HepG2 (cell line): ENCODE measurements around the gene RNF40. TPM values are rescaled to one million over a fixed set of nuclear protein-coding genes. Genes with fewer than 3 reads are reported as not detected.

Source experiments
- ATAC-seq: fragments of 200-7000 bp; cut with Tn5 transposase; 3 replicates; pipeline ENCODE4 v1.9.1; 2020; ENCODE audit warnings: mild to moderate bottlenecking, moderate library complexity
- BruUV-seq: library from RNA; stranded (reverse); fragments of 400-500 nt; replicated peaks from 2 replicates; lab custom pipeline; 2021; lab: Mats Ljungman, UMichigan
- CTCF ChIA-PET: fragments of 300-600 bp; formaldehyde crosslinking; extraction: SDS; loops from one replicate; lab custom pipeline; 2021; ENCODE audit warnings: low total read pairs, inconsistent platforms, low intra/inter-chr PET ratio; lab: Yijun Ruan, JAX
- POLR2A ChIA-PET: fragments of 350-600 bp; sonication (Branson Sonifier 250); formaldehyde crosslinking; loops from one replicate; lab custom pipeline; 2020; ENCODE audit warnings: antibody characterized with exemption, inconsistent platforms; lab: Yijun Ruan, JAX
- DNase-seq: peaks from one replicate; pipeline ENCODE4 v3.0.0-alpha.2; 2015; ENCODE audit warnings: low spot score
- FAIRE-seq: peaks from 3 replicates; lab custom pipeline; 2011; peaks lifted over from hg19 to GRCh38; lab: Jason Lieb, UNC
- H2AFZ ChIP-seq: one replicate; pipeline ENCODE4 v1.6.1; 2011; ENCODE audit warnings: low read length, inconsistent platforms
- H3K27ac ChIP-seq: fragments of 300-600 bp; 3 replicates; pipeline ENCODE4 v1.8.0; 2011; ENCODE audit warnings: mixed run types, mild to moderate bottlenecking, mixed read lengths, low read length, inconsistent platforms; ENCODE audit not compliant: insufficient read depth; ENCODE audit errors: extremely low read length
- H3K27me3 ChIP-seq, 2 experiments: fragments of 200-600 bp in 1 of 2; 2 replicates in 1 of 2; 3 replicates in 1 of 2; pipeline versions ENCODE4 v1.6.0 to v1.8.0; 2011; ENCODE audit warnings: low read length in 2 of 2, mild to moderate bottlenecking in 2 of 2, moderate library complexity in 2 of 2, inconsistent platforms in 1 of 2; ENCODE audit not compliant: insufficient read depth in 2 of 2, control insufficient read depth in 1 of 2
- H3K36me3 ChIP-seq, 2 experiments: fragments of 200-600 bp in 1 of 2; replicated peaks in 1 of 2; 2 replicates in 1 of 2; 3 replicates in 1 of 2; pipeline versions ENCODE4 v1.5.1 to v1.8.0; 2011; ENCODE audit warnings: low read length in 2 of 2, inconsistent platforms in 1 of 2; ENCODE audit not compliant: insufficient read depth in 2 of 2, control insufficient read depth in 1 of 2
- H3K4me1 ChIP-seq: 2 replicates; pipeline ENCODE4 v1.5.1; 2012; ENCODE audit warnings: low read length, inconsistent platforms; ENCODE audit not compliant: insufficient read depth
- H3K4me2 ChIP-seq: 2 replicates; pipeline ENCODE4 v1.6.0; 2011; ENCODE audit warnings: low read depth, low read length, inconsistent platforms
- H3K4me3 ChIP-seq, 3 experiments: fragments of 200-600 bp in 1 of 3; sonication (generic), shearing (Covaris generic) in 1 of 3; replicated peaks in 1 of 3; 2 replicates each; pipeline ENCODE4 v1.5.1; 2011 to 2016; ENCODE audit warnings: low read length in 3 of 3, inconsistent platforms in 2 of 3, low read depth in 2 of 3, mild to moderate bottlenecking in 2 of 3, control low read depth in 1 of 3, mixed read lengths in 1 of 3; ENCODE audit not compliant: insufficient read depth in 1 of 3
- H3K79me2 ChIP-seq: one replicate; pipeline ENCODE4 v1.6.1; 2011; ENCODE audit warnings: low read length, inconsistent platforms; ENCODE audit not compliant: insufficient read depth
- H3K9ac ChIP-seq: 2 replicates; pipeline ENCODE4 v1.6.0; 2011; ENCODE audit warnings: mild to moderate bottlenecking, low read depth, low read length, inconsistent platforms; ENCODE audit not compliant: insufficient read depth
- H3K9me3 ChIP-seq: 2 replicates; pipeline ENCODE4 v1.5.1; 2012; ENCODE audit warnings: mild to moderate bottlenecking, low read length
- H4K20me1 ChIP-seq: 2 replicates; pipeline ENCODE4 v1.6.0; 2011; ENCODE audit warnings: inconsistent platforms, mild to moderate bottlenecking, low read length, moderate library complexity; ENCODE audit not compliant: insufficient read depth
- HIVEP1 ChIP-seq: sonication (generic); formaldehyde crosslinking; IDR thresholded peaks from 2 replicates; pipeline ENCODE4 v1.4.0; 2020; ENCODE audit warnings: mild to moderate bottlenecking, missing genetic modification reagents
- ZBTB3 ChIP-seq: sonication (generic); formaldehyde crosslinking; IDR thresholded peaks from 2 replicates; pipeline ENCODE4 v1.4.0; 2020; ENCODE audit warnings: low read depth, mild to moderate bottlenecking, moderate library complexity, missing genetic modification reagents, borderline replicate concordance
- ZNF678 ChIP-seq: sonication (generic); formaldehyde crosslinking; IDR thresholded peaks from 2 replicates; pipeline ENCODE4 v1.4.0; 2020; ENCODE audit warnings: mild to moderate bottlenecking, missing genetic modification reagents
- ZNF772 ChIP-seq: sonication (generic); formaldehyde crosslinking; IDR thresholded peaks from 2 replicates; pipeline ENCODE4 v1.5.0; 2020; ENCODE audit warnings: mild to moderate bottlenecking, missing genetic modification reagents
- WGBS: methylation state at CpG from one replicate; pipeline ENCODE4 v1.1.6; 2017; ENCODE audit warnings: low lambda C conversion rate; 5-methylcytosine and 5-hydroxymethylcytosine counted together
- in situ Hi-C: cut with HindIII; loops from 2 replicates; pipeline ENCODE4 v1.10.0; 2017; ENCODE audit warnings: low pct_unique_long_range_greater_than_20kb; ENCODE audit not compliant: extremely low pct_ligation_motif_present
- intact Hi-C: fragments of 100-400 bp; cut with micrococcal nuclease; formaldehyde crosslinking; loops from one replicate; pipeline ENCODE4 v1.10.0; 2022; ENCODE audit not compliant: unreplicated experiment
- polyA plus RNA-seq, 8 experiments: library from polyadenylated mRNA; depleted of rRNA in 3 of 8; stranded (reverse) in 7 of 8; unstranded in 1 of 8; fragments of >200 nt; fragmentation: Illumina TruSeq in 4 of 8; extraction: Trizol in 4 of 8; gene quantifications; 2 replicates each; pipeline versions ENCODE4 v1.2.1 to v1.2.3, GENCODE V29; 2011 to 2016; ENCODE audit warnings: low read depth in 4 of 8, missing spikeins in 1 of 8, mixed read lengths in 1 of 8; ENCODE audit not compliant: insufficient read depth in 1 of 8
- total RNA-seq, 5 experiments: library from RNA; depleted of rRNA; stranded (reverse); fragments of >200 nt; fragmentation: Illumina TruSeq; extraction: Trizol; gene quantifications; 2 replicates each; pipeline ENCODE4 v1.2.3, GENCODE V29; 2016; ENCODE audit warnings: low read depth in 1 of 5
- TF ChIP-seq, protein P1 (sequence below): sonication (generic); formaldehyde crosslinking; IDR thresholded peaks from 2 replicates; pipeline ENCODE4 v1.5.0; 2020; ENCODE audit warnings: mild to moderate bottlenecking, missing genetic modification reagents, moderate library complexity
- TF ChIP-seq, protein P2 (sequence below): IDR thresholded peaks from 2 replicates; pipeline ENCODE4 v1.6.1; 2012; ENCODE audit warnings: low read length, improper control_type of control experiment
- TF ChIP-seq, protein P3 (sequence below): IDR thresholded peaks from 2 replicates; pipeline ENCODE4 v1.6.1; 2016; ENCODE audit warnings: mild to moderate bottlenecking, missing biosample characterization, missing genetic modification reagents

Gene RNF40
- total and polyA plus RNA-seq, 2 of the 13 experiments (the other 11 are each of a cell fraction or from before 2014, with no cell fraction given) = 84.0 to 85.6 TPM

DNA sequence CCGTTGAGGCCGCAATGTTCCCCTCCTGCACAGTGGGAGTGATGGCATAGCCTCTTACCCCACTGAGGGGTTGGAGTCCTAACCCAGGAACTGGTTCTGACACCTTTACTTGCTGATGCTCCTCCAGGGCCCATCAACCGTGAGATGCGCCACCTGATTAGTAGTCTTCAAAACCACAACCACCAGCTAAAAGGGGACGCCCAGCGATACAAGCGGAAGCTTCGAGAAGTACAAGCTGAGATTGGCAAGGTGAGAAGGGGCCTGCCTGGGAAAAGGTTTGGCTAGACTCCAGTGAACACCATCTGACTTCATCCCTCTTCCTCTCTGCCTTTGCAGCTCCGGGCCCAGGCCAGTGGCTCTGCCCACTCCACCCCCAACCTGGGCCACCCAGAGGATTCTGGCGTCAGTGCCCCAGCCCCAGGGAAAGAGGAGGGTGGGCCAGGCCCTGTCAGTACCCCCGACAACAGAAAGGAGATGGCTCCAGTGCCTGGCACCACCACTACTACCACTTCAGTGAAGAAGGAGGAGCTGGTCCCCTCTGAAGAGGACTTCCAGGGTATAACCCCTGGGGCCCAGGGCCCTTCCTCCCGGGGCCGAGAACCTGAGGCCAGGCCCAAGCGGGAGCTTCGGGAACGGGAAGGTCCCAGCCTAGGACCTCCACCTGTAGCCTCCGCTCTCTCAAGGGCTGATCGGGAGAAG, 5.8 kb downstream of the RNF40 start:
- TF ChIP-seq ZBTB3 (CRISPR knock-in tag) (no peak), ZNF678 (CRISPR knock-in tag) (no peak), HIVEP1 (no peak), ZNF772 (CRISPR knock-in tag) (no peak)
- TF ChIP-seq, protein P1, sequence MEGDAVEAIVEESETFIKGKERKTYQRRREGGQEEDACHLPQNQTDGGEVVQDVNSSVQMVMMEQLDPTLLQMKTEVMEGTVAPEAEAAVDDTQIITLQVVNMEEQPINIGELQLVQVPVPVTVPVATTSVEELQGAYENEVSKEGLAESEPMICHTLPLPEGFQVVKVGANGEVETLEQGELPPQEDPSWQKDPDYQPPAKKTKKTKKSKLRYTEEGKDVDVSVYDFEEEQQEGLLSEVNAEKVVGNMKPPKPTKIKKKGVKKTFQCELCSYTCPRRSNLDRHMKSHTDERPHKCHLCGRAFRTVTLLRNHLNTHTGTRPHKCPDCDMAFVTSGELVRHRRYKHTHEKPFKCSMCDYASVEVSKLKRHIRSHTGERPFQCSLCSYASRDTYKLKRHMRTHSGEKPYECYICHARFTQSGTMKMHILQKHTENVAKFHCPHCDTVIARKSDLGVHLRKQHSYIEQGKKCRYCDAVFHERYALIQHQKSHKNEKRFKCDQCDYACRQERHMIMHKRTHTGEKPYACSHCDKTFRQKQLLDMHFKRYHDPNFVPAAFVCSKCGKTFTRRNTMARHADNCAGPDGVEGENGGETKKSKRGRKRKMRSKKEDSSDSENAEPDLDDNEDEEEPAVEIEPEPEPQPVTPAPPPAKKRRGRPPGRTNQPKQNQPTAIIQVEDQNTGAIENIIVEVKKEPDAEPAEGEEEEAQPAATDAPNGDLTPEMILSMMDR (CRISPR knock-in tag) = no peak
- TF ChIP-seq, protein P2, sequence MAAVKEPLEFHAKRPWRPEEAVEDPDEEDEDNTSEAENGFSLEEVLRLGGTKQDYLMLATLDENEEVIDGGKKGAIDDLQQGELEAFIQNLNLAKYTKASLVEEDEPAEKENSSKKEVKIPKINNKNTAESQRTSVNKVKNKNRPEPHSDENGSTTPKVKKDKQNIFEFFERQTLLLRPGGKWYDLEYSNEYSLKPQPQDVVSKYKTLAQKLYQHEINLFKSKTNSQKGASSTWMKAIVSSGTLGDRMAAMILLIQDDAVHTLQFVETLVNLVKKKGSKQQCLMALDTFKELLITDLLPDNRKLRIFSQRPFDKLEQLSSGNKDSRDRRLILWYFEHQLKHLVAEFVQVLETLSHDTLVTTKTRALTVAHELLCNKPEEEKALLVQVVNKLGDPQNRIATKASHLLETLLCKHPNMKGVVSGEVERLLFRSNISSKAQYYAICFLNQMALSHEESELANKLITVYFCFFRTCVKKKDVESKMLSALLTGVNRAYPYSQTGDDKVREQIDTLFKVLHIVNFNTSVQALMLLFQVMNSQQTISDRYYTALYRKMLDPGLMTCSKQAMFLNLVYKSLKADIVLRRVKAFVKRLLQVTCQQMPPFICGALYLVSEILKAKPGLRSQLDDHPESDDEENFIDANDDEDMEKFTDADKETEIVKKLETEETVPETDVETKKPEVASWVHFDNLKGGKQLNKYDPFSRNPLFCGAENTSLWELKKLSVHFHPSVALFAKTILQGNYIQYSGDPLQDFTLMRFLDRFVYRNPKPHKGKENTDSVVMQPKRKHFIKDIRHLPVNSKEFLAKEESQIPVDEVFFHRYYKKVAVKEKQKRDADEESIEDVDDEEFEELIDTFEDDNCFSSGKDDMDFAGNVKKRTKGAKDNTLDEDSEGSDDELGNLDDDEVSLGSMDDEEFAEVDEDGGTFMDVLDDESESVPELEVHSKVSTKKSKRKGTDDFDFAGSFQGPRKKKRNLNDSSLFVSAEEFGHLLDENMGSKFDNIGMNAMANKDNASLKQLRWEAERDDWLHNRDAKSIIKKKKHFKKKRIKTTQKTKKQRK = no peak
- TF ChIP-seq, protein P3, sequence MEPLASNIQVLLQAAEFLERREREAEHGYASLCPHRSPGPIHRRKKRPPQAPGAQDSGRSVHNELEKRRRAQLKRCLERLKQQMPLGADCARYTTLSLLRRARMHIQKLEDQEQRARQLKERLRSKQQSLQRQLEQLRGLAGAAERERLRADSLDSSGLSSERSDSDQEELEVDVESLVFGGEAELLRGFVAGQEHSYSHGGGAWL = 0 out of 2 replicates have a peak, but pooled peaks have one; percentile 12
- no peak overlapping the region for H3K27ac ChIP-seq
- no peak for ATAC-seq
- H3K9ac ChIP-seq = no peak overlapping the region
- no peak overlapping the region for H3K4me2 ChIP-seq
- intact Hi-C loops (no loop called here), in situ Hi-C loops (no loop called here)
- CTCF ChIA-PET = no interaction called here
- peaks cover 16% of the 10 kb centered on the region for H3K4me1 ChIP-seq
- peaks cover 12% of the 10 kb centered on the region for H3K79me2 ChIP-seq
- H3K9me3 ChIP-seq = no peaks in the 10 kb centered on the region
- no peak overlapping the region for H3K4me3 ChIP-seq
- no peak for DNase-seq
- FAIRE-seq = no peak
- H3K36me3 ChIP-seq = peaks cover 67 to 88% of the 10 kb centered on the region in 2 experiments
- POLR2A ChIA-PET = interaction anchor here (4.3 kb wide), 1 partner anchor 20 kb away, joined by 18 read pairs; the partner anchor contains the start of gene PHKG2
- H4K20me1 ChIP-seq = no peaks in the 10 kb centered on the region
- WGBS = 97% methylated on average over 17 of the region's 18 CpGs
- no TSS peak for BruUV-seq
- no peak overlapping the region for H2AFZ ChIP-seq
- no peaks in the 10 kb centered on the region; a peak in 1 of 5 replicates for H3K27me3 ChIP-seq
